ENCODE results near the gene RPS13. TPM values are rescaled to one million over a fixed set of nuclear protein-coding genes. Genes with fewer than 3 reads are reported as not detected.
"Not testable (repeated sequence)": the region's sequence is repeated elsewhere in the genome, so short reads cannot be mapped to it uniquely, and the experiment has no call there.

RPS13 gene
- total RNA-seq = 1,169 and 1,233 TPM in 2 replicates

DNA sequence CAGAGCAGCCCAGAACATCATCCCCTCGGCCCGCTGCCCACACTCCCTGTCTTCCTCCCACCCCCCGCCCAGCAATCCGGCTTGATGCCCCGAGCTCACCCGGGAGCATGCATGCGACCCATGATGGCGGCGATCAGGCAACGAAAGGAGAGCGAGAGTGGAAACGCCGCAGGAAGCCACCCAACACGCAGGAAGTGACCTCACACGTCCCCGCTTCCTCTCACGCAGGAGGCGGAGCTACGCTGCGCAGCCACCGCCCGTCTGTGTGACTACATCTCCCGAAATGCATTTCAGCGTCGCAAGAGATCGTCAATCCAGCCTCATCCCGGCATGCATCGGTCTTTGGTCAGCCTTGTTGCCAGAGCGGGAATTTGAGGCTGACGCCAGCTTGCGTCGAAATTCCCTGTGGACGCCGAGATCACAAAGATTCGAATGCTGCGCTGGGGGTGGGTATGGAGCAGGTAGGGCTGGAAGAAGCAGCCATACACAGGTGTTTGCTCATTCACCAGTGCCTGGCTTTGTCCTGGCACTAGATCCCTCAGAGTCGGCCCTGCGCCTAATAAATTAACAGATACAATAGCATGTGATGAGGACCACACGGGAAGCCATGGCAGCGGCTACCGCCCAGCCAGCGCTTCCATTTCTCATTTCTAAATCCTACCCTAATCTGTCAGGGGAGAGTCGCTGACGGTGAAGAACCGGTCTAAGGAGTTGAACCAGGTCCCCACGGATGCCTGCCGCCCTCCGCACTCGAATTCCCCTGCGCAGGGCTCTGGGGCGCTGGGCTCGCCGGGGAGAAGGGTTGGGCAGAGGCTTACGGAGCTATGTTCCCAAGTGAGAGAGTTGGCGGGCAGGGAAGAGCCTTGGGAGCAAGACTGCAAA lies at the start of gene RPS13:
Gene RPS13, minus strand, starts transcription at position 148 of the 882 bp plus-strand sequence. Its CDS starts 26 bp downstream, at position 122.
- DNase-seq (ENCODE audit: low read depth in 2 of 2) = peak; percentile 100

DNA sequence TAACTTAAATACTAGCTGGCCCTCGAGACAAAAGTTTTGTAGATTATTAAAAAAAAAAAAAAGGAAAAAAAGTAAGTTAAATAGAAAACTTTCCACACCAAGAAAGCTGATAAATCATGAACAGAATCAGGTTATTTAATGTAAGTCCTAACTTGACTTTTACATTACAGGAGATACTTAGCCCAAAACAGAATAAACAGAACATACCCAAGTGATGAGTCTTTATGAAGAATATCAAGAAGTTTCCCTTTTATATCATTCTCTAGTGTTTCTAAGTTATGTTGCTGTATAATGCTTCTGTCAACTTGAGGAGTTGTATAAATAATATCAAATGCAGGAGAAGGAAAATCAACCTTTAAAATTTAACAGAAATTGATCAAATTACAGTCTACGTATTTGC lies 44.5 kb upstream of the RPS13 start:
- no peak for DNase-seq (ENCODE audit: low read depth in 2 of 2)

DNA sequence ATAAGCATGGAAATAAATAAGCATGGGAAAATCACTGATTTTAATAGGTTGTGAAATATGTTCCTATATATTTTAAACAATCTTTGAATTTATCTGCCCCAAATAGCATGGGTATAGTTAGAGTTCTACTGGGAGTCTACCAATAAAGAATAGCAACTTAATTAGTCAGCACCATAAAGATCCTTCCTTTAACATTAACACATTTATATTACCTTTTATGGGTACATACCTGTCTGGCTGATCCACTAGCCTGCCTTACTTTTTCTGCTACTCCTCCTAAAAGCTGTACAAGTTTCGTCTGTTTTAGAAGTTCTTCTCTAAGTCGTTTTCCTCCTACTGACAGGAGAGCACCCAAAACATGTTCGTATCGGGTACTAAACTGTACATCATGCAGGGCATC lies 39.8 kb upstream of the RPS13 start:
- no peak for DNase-seq (ENCODE audit: low read depth in 2 of 2)

DNA sequence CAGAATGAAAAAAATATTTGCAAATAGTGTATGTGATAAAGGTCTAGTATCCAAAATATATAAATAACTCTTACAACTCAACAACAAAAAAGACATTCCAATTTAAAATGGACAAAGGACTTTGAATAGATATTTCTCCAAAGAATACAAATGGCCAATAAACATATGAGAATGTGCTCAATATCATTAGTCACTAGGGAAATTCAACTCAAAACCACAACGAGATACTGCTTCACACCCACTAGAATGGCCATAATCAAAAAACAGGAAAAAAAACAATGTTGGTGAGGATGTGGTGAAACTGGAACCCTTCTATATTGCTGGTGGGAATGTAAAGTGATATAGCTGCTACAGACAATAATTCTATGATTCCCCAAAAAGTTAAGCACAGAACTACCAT lies 38.6 kb upstream of the RPS13 start:
- no peak for DNase-seq (ENCODE audit: low read depth in 2 of 2)

DNA sequence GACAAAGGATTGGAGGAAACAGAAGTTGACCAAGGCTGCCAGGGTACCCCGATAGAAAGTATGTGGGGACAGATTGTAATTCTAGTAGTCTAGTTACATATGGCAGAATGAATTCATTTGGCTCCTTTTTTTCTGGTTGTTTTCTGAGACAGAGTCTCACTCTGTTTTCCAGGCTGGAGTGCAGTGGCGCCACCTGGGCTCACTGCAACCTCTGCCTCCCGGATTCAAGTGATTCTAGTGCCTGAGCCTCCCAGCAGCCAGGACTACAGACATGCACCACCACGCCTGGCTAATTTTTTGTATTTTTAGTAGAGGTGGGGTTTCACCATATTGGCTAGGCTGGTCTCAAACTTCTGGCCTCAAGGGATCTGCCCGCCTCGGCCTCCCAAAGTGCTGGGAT lies 30.3 kb upstream of the RPS13 start:
- peak; percentile 1 to 6 for DNase-seq (ENCODE audit: low read depth in 2 of 2)

DNA sequence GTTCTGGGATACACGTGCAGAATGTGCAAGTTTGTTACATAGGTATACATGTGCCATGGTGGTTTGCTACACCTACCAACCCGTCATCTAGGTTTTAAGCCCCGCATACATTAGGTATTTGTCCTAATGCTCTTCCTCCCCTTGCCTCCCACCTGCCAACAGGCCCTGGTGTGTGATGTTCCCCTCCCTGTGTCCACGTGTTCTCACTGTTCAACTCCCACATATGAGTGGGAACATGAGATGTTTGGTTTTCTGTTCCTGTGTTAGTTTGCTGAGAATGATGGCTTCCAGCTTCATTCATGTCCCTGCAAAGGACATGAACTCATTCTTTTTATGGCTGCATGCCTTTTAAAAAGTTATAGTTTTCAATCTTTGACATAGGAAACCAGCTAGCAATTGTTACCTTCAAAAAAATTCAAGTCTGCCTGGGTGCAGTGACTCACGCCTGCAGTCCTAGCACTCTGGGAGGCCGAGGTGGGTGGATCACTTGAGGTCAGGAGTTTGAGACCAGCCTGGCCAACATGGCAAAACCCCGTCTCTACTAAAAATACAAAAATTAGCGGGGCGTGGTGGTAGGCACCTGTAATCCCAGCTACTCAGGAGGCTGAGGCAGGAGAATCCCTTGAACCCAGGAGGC lies 28.1 kb upstream of the RPS13 start:
- not testable (repeated sequence) for DNase-seq (ENCODE audit: low read depth in 2 of 2)

DNA sequence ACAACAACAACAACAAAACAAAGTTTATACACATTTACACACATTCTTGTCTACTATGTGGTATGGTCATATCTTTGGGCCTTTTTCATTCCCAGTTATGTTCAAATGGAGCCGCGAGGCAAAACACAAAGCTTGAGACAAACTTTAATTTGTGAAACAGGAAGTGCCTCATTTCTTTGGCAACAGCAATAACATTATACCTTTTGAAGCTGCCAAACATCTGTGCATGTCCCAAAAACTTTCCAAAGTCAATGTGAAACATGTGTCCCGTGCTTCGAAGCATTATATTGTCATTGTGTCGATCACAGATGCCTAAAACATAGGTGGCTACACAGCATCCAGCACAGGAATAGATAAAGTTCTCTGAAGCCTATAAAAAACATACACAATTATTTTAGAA lies 25.0 kb upstream of the RPS13 start:
- peak; percentile 14 to 25 for DNase-seq (ENCODE audit: low read depth in 2 of 2)

DNA sequence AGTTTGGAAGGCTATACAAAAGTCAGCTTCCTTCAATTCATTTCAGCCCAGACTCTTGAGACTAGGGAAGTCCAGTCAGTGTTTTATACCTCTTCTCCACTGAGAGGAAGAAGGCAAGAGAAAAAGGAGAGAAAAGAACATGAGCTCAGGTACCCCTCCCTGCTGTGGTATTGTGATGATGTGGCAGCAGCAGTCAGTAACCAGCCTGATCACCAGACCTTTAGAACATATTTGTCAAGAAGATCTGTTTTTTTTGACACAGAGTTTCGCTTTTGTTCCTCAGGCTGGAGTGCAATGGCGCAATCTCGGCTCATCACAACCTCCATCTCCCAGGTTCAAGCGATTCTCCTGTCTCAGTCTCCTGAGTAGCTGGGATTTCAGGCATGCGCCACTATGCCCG lies 21.2 kb upstream of the RPS13 start:
- no peak for DNase-seq (ENCODE audit: low read depth in 2 of 2)

DNA sequence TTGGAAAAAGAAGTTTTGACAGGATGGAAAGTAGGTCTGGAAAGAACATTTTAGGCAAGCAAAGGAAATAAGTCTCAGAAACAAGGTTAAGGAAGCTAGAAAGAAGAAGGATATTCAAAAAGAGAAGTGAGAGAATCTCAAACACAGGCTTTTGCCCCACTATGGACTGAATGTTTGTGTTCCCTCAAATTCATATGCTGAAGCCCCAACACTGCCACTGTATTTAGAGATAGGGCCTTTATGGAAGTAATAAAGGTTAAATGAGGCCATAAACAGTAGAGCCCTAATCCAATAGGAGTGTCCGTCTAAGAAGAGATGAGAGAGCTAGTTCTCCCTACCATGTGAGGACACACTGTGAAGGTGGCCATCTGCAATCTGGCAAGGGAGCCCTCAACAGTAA lies 20.6 kb upstream of the RPS13 start:
- no peak for DNase-seq (ENCODE audit: low read depth in 2 of 2)

DNA sequence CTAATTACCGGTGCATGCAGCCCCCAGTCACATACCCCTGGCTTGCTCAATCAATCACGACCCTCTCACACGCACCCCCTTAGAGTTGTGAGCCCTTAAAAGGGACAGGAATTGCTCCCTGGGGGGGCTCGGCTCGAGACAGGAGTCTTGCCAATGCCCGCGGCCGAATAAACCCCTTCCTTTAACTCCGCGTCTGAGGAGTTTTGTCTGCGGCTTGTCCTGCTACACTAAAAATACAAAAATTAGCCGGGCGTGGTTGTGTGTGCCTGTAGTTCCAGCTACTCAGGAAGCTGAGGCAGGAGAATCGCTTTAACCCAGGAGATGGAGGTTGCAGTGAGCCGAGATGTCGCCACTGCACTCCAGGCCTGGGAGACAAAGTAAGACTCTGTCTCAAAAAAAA lies 8.5 kb upstream of the RPS13 start:
- not testable (repeated sequence) for DNase-seq (ENCODE audit: low read depth in 2 of 2)

DNA sequence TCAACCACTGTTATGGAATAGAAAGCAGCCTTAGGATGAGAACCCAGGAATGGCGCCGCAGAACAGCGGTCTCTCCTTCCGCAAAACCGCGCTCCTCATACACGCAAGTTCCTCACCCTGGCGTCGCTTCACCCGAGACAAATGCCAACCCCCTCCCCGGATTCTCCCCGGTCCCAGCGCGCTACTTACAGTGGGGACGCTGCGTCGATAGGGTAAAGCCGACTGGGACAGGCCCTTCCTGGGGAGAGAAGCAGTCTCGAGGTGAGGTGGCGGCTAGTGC lies 287 bp downstream of the RPS13 start:
- peak in 1 of 2 donors; percentile 62 for DNase-seq (ENCODE audit: low read depth in 2 of 2)

DNA sequence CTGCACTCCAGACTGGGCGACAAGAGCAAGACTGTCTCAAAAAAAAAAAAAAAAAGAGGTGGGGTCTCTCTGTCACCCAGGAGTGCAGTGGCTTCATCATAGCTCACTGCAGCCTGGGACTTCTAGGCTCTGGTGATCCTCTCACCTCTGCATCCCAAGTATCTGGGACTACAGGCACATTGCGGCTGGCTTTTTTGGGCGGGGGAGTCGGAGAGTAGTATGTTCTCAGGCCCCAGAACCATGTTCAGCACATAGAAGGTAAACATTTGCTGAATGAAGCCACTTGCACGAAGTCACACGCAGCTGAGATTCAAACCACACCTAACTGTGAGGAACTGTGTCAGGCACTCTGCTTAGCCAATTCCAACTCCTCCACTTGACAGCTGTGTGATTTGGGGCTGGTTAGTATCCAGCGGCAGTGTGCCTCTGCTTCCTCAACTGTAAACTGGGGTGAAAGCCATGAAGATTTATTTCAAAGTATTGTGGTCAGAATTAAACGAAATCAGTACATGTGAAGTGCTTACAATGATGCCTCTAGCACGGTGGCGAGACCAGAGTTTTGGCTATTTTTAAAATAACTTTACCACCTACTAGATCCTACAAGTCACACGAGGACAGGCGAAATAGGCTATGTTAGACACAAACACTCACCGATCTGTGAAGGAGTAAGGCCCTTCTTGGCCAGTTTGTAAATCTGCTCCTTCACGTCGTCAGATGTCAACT lies 789 bp downstream of the RPS13 start:
- DNase-seq (ENCODE audit: low read depth in 2 of 2) = peak; percentile 10 to 17

DNA sequence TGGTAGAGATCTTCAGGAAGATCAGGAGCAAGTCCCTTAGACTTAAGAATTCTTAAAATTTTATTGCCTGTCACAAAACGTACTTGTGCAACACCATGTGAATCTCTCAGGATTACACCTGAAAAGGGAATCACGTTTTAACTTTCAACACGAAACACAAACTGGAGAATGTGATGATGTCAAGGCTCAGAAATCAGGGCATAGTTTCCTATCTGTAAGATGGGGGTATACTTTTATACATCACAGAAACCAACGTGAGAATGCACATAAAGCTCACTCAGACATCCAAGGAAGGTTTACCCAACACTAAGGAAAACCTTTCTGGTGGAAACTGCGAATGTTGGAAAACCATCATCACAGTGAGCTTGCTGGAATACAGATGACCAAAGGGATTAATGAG lies 2.0 kb downstream of the RPS13 start:
- DNase-seq (ENCODE audit: low read depth in 2 of 2) = no peak

DNA sequence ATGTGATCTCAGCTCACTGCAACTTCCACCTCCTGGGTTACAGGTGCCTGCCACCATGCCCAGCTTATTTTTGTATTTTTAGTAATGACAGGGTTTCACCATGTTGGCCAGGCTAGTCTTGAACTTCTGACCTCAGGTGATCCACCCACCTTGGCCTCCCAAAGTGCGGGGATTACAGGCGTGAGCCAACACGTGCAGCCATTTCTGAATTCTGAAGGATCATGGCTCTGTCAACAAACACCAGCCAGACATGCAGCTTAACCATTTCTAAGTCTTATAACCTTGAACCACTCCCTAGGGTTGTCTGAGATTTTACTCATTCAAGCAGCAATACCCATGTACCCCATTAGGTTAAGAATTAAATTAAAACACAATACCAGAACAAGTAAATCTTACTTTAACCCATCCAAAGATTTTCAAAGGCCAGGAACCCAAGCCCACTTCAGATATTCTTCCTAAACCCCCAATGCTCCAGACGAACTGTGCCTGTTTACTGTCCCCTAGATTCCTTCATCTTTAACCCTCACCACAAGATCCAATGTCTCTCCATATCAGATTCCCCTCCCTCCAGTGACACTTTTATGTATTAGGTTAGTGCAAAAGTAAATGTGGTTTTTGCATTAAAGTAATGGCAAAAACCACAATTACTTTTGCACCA lies 4.0 kb downstream of the RPS13 start:
- no peak for DNase-seq (ENCODE audit: low read depth in 2 of 2)

DNA sequence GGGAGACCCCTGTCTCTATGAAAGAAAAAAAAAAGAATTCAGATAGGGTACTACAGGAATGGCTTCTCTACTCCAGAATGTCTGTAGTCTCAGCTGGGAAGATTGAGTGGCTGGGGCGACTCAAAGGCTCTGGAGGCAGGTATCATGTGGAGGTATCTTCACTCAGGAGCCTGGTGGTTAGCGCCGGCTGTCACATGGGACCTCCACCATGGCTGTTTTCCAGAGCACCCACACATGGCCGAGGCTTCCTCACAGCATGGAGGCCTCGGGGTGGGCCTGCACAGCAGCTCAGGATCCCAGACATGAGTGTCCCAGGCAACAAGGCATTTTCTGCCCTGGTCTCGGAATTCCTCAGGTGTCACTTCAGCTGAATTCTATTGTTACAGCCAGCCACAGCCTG lies 10.1 kb downstream of the RPS13 start:
- no peak for DNase-seq (ENCODE audit: low read depth in 2 of 2)

DNA sequence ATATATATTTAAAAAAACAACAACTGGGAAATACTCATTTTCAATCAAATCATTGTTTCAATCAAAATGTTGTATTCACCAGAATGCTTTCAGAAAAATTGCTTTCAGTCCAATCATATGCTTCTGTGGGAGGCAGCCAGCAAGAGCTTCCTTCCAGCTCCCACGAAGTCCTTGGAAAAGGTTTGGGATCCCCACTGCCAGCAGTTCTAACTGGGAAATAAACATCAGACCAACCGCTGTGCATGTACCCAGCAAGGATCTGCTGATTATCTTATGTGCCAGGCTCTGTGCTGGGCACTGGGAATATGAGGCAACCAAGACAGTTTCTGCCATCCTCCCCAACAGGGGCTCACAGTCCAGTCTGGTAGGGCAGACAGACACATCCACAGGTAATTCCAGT lies 10.8 kb downstream of the RPS13 start:
- no peak for DNase-seq (ENCODE audit: low read depth in 2 of 2)

DNA sequence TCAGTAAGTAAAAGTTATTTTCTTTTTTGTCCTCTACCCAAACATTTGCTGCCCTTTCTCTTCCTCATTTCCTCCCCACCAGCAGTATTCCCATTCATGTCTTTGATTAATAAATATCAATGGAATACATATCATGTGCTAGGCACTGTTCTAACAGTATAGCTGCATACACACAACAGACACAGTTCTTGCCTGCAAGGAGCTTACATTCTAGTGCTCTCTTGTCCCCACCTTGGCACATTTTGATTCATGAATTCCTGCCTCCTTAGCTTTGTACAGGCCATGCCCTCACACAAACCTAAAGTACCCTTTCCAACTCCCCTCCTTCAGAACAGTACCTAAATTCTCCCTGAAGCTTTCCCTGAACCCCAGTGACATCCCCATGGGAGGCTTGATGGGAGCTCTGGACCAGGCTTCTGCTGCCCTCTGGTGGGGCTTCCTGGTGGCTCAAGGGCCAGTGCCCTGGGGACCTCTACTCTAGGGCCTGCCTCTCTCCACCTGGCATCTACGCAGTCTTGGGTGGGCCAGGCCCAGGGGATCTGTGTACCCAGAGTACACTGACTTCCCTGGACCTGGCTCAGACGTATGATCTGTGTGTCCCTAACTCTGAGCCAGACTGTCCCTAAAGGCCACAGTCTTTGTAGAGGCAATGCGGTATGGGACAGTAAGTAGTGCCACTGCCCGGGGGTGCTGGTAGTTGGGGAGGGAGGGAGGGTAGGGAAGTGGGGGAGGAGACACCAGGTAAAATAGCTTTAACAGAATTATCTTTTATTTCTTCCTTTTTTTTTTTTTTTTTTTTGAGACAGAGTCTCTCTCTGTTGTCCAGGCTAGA lies 14.1 kb downstream of the RPS13 start:
- peak; percentile 58 to 69 for DNase-seq (ENCODE audit: low read depth in 2 of 2)

DNA sequence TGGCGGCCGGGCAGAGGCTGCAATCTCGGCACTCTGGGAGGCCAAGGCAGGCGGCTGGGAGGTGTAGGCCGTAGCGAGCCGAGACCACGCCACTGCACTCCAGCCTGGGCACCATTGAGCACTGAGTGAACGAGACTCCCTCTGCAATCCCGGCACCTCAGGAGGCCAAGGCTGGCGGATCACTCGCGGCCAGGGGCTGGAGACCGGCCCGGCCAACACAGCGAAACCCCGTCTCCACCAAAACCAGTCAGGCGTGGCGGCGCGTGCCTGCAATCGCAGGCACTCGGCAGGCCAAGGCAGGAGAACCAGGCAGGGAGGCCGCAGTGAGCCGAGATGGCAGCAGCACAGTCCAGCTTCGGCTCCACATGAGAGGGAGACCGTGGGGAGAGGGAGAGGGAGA lies 26.3 kb downstream of the RPS13 start:
- DNase-seq (ENCODE audit: low read depth in 2 of 2) = not testable (repeated sequence)

DNA sequence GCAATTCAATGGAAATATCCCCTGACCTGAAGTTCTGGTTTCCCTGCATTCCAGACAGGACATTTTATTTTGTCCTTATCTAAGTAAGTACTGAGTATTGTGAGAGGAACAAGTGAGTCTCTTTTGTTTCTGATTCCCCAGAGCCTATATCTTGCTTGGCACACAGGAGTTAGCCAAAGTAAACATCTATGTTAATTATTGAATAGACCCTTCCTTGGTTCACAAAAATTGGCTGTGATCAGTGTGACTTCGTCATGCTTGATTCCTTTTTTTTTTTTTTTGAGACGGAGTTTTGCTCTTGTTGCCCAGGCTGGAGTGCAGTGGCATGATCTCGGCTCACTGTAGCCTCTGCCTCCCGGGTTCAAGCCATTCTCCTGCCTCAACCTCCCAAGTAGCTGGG lies 29.0 kb downstream of the RPS13 start:
- not testable (repeated sequence) for DNase-seq (ENCODE audit: low read depth in 2 of 2)

DNA sequence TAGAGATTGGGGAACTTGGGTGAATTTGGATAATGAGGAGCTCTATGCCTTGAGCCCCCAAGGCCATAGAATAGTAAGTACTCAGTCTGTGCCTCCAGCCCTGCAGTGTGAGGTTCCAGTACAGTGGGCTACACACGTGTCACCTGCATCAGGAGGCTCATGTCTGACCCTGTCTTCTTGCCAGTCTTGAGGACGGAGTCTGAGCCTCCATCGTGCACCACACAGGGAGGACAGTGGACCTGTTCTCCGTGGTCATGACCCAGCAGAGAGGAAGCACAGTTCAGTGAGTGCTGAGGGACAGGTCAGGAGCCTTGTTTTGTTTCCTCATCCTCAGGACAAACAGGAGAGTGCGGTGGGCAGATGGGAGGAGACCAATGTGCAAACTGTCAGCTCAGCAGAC lies 30.8 kb downstream of the RPS13 start:
- no peak for DNase-seq (ENCODE audit: low read depth in 2 of 2)
